GM19238 (cell line): Measurements from ENCODE around the gene CCNDBP1.
"Not testable (repeated sequence)": the region's sequence is repeated elsewhere in the genome, so short reads cannot be mapped to it uniquely, and the experiment has no call there.

Source experiments
- DNase-seq: peaks from one replicate; pipeline ENCODE4 v3.0.0; 2011; ENCODE audit warnings: low spot score; ENCODE audit not compliant: insufficient read length

CCNDBP1 gene

DNA sequence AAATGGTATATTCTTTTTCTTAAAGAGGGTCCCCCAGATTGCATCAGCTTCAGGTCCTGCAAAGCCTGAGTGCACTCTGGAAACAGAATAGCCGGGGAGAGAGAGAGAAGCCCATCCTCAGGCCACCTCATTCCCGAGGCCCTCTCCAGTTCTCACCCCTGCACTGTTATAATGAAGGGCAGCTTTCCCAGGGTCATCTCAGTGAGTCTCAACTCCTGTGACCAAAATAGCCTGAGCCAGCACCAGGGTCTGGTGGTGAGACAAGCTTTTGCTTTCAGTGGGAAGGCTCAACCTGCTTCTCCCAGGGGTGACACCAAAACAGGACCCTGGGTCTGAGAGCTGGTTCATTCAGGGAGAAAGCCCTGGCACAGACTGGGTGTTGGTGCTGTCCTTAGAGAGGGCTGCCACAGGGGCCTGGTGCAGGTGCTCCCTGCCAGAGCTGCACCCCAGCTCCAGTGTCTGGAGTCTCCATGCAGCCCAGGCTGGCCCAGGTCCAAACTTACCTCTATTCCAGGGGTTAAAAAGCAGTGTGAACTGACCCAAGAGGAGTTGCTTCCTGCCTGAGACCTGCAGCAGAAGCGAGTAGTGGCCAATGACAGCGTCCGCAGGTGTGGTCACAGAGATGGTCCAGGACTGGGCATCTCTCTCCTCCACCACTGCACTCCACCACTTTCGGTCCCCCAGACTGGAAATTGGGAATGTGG is 29.5 kb downstream of the CCNDBP1 start:
- no peak for DNase-seq

DNA sequence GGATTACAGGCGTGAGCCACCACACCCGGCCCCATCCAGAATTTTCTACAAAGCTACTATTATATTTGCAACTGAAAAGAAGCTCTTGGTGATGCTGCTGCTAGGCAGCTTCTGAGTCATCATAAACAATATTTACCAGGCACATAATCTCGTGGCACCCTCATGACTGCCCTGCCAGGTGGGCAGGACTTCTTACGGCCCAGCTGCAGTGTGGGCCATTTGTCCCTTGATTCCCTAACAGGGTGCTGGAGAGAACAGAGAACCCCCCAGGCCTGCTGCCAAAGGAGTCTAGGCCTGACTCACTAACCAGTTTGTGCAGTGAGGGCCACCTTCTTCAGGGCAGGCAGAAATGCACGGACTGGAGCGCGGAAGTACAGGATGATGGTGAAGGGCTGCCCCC is 30.8 kb downstream of the CCNDBP1 start:
- no peak for DNase-seq

DNA sequence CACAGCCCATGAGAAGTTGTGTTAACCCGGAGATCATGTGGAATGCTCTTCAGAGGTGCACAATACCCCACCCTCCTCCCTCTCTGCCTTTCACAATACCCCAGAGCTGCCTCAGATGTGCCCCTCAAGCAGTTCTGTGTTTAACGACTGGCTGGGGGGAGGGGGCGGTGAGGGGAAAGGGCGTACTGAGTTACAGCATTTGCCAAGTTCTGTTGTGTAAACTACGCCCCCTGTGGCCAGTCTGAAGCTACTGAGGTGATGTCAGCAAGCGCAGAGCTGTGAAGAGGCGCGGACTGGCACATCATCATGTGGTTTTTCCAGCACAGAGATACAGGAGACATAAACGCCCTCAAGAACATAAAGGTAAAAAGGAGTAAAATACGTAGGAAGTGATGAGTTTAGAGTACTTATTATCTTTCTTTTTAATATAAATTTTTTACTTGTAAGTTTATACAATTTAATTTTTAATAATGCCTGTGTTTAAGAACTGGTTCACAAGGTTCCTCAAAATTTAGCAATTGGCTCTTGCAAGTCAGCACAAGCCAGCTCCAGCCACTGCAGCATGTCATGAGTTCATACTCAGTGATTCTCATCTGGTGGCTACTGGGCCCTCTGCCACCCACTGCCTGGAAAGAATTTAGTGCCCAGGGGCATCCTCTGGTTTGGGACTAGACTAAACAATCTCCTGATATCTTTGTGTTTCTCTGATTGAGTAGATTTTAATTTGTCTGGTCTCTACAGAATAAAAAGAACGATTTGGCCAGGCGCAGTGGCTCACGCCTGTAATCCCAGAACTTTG is 33.9 kb downstream of the CCNDBP1 start:
- no peak for DNase-seq

DNA sequence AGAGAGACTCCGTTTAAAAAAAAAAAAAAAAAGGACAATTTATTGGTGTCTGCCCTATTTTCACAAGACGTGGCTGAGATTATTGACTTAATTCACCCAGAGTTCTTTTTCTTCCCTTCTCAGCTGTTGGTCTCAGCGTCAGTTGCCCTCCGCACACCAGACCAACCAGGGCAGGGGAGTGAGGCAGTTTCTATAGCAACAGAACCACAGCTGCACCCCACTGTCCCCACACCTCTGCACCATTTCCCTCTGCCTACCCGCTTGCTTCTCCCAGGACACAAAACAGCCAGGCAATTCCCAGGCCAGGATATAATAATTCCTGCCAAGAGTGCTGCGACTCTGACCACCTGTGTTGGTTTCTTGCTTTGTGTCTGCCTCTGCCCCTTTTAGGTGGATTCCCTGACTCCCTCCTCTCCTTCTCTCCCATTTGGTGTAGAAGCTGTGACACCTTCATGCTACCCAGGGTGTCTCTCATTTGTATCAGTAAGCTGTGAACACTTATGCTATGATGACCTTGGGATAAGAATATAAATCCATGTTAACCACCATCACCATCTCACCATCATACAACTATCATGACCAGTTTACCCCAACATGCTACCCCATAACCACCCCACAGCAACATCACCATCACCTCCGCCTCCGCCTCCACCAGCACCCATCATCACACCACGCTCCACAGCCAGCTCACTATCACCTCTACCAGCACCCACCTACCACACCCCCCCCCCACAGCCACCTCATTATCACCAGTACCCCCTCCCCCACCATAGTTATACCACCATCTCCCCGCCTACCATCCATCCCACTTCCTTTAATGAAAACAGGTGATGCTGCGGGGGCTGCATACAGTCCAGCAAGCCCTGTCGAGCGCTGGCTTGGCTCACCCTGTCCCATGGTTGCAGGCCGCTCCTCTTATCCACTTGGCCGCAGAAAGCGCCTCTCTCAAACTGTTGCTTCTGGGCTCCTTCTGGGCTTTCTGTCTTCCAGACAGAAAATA is 35.0 kb downstream of the CCNDBP1 start:
- no peak for DNase-seq

DNA sequence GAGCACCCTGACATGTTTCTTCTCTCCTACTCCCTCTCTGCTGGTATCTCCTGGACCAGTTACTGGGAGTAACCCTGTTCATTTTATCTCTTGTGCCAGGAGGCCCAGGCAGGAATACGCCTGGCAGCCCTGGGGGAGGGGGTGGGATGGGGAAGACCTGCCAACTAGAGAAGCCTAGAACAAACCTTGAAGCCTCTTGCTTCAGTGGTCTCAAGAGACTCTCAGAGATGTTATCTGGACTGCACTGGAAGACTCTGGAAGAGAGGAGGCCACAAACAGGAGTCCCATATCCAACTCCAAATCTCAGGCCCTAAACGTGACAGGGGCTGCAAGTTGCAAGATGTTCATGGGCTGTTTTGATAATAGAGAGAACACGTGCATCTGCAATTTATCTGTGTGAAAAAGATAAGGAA is 35.8 kb downstream of the CCNDBP1 start, which contains the start of gene EPB42:
EPB42 (minus strand) TSS at position 28 of the 413 bp plus-strand sequence. CDS start 193 bp downstream, outside the sequence.
- DNase-seq: no peak

DNA sequence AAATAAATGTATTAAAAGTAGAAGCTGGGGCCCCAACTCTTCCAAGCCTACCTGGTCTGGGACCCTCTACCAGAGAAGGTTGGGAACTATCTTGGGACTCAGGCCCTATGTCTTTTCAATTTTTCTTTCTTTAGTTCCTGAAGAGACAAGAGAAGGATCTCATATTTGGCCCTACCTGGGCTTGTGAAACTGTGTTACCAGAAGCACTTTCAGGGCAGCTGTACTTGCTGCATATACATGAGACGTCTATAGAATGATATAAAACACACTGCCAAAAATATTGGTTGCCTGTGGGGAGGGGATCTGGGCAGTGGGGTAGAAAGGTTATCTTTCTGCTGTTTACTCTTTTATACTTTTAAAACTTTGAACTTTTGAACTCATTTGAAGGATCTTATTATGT is 36.2 kb downstream of the CCNDBP1 start:
- no peak for DNase-seq

DNA sequence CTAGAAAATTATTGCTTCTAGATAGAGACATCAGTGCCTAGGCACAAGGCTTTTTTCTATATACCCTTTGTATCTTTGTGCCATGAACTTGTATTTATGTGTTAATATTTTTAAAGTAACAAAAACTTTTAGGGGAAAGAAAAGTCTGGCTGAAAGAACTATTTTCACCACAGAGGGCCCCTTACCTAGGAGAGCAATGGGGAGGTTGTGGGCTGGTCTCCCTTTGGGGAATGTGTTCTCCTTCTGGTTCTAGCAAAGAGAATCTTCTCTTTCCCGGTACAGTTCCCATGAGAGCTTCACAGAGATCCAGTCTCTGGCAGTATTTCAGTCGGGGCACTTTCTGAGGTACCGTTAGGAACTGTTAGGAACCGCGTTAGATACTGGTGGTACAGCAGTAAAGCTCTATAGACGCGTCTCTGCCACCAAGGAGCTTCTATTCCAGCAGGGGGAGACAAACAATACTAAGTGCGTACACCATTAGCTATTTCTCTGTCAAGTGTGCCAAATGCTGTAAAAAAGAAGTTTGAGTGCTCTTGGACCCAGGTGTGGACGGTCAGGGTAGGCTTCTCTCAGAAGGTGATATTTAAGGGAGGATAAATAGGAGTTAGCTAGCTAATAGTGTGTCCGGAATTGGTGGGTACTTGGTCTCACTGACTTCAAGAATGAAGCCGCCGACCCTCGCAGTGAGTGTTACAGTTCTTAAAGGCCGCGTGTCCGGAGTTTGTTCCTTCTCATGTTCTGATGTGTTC is 40.2 kb downstream of the CCNDBP1 start:
- DNase-seq: peak; percentile 60

DNA sequence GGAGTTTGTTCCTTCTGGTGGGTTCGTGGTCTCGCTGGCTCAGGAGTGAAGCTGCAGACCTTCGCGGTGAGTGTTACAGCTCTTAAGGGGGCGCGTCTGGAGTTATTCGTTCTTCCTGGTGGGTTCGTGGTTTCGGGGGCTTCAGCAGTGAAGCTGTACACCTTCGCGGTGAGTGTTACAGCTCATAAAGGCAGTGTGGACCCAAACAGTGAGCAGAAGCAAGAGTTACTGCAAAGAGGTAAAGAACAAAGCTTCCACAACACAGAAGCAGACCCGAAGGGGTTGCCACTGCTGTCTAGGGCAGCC is 40.7 kb downstream of the CCNDBP1 start:
- DNase-seq: not testable (repeated sequence)

DNA sequence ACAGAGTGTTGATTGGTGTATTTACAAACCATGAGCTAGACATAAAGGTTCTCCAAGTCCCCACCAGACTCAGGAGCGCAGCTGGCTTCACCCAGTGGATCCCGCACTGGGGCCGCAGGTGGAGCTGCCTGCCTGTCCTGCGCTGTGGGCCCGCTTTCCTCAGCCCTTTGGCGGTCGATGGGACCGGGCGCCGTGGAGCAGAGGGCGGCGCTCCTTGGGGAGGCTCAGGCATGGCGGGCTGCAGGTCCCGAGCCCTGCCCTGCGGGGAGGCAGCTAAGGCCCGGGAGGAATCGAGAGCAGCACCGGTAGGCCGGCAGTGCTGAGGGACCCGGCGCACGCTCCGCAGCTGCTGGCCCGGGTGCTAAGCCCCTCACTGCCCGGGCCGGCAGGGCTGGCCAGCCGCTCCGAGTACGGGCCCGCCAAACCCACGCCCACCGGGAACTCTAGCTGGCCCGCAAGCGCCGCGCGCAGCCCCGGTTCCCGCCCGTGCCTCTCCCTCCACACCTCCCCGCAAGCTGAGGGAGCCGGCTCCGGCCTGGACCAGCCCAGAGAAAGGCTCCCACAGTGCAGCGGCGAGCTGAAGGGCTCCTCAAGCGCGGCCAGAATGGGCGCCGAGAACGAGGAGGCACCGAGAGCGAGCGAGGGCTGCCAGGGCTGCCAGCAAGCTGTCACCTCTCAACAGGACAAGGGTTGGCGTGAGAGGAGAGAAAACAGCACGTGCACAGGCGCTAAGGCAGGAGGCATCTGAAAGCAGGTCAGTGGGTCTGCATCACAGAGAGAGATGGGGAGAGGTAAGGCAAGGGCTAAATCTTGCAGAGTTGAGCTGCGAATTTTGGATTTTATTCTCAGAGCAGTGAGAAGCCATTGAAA is 41.5 kb downstream of the CCNDBP1 start:
- no peak for DNase-seq

DNA sequence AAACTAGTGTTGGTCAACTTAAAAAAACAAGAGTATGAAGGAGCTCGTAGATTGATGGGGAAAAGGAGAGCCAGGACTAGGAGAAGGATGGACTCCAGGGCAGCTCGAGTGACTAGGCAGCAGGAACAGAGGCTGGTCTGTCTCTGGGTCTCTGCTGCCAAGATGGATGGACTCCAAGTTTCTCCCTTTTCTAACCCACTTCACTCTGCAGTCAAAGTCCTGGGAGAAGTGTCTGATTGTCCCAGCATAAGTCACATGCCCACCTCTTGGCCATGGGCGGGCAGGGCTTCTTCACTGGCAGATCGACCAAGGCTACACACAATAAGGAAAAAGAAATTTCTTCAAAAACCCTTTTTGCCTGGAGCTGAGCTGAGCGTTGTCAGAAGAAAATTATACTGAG is 44.8 kb downstream of the CCNDBP1 start:
- no peak for DNase-seq

DNA sequence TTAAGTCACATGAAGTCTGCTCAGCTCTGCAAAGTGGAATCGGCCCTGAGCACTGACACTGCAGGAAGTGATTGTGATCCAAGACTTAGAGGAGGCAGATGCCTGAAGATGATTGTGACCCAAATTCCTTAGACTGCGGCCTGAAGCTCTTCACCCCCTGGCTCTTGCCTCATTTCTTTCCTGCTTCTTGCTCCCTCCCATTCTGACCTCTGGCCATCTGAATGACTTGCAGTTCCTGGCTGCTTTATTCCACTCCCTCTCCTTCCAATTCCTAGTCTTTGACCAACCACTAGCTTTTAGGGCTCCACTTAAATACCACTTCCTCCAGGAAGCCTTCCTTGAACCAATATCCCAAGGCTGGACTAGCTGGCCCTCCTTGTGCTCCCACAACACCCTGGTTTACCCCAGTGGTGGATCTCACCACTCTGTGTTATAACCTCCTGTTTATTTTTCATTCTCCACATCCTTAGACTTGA is 45.5 kb downstream of the CCNDBP1 start:
- DNase-seq: no peak

DNA sequence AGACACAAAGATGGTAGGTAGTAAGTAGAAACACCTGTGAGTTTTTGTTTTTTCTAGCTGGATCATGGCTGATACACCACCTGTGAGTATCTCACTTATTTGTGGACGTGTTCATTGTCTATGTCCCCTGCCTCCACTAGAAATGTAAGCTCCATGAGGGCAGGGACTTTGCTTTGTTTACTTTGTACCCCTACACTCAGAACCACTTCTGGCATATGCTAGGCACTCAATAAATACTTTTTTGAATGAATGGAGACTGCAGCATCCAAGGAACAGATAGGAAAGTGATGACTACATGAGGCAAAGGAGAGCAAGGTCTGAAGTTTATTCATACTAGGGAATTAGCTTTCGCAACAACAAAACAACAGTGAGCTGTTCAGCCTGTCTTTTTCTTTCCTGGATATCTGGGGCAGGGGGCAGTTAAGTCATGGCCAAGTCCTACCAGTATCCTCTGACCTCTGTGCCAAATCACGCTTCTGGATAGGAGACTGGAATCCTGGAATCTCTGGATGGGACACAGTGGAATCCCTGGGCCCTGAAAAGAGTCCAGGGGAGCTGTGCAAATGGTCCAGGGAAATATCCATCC is 47.2 kb downstream of the CCNDBP1 start:
- no peak for DNase-seq

DNA sequence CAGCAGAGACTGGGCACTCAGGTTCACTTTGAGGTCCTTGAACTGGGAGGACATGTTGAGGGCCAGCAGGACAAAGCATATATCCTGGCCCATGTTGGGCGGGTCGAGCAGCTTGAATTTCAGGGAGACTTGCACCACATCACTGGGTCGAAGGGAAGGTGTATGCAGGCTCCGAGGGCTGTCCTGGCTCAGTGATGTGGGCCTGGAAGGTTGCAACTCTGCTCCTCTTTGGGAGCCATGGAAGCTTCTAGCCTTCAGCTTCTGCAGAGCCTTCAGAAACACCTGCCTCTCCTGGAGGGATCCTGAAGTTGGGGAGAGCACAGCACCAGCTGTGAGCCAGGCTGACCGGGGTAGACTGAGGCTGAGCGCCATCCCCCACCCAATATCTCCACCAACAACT is 50.3 kb downstream of the CCNDBP1 start:
- no peak for DNase-seq

DNA sequence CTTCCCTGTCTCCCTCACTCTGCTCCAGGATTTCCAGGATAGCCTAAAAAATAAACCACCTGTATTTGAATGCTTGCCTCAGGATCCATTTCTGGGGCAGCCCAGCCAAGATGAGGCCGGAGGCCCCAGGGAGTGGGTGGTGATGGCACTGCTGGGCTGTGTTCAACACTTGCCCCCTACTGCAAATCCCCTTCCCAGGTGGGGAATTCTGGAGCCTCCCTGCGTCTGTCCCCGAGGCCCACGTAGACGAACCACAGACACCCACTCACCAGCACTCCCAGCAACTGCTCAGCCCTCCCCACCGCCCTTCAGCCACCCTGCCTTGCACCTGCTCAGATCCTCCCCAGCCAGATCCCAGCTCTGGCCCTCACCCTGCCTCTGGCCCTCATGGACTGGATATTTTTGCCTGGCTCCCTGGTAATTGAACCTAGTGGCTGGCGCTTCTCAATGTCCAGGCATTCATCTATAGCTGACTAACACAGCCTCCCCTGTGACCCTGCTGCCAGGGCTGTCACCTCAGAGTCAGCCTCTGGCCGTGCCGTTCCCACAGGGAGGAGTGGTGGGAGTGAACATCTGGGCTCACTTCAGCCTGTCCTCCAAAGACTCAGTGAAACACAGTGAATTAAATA is 52.8 kb downstream of the CCNDBP1 start:
- no peak for DNase-seq

DNA sequence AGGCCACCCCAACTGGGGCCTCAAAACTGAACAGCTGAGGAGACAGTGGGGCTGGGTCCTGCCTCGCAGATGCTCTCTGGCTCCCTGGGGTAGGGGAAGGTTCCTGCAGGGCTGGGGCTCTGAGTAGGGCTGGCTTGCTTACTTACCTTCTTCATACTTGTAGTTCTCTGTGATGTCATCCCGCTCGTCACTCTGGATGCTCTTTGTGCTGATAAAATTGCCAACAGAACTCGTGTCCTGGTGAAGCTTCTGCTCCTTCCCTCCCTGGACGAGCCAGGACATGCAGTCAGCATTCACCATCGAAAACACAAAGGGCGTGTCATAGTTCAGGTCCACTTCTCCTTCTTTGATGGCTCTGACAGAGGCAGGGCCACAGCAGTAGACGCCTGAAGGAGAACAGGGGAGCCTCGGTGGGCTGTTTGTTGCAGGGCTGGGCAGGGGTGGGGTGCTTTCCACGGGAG is 53.5 kb downstream of the CCNDBP1 start:
- DNase-seq: no peak

DNA sequence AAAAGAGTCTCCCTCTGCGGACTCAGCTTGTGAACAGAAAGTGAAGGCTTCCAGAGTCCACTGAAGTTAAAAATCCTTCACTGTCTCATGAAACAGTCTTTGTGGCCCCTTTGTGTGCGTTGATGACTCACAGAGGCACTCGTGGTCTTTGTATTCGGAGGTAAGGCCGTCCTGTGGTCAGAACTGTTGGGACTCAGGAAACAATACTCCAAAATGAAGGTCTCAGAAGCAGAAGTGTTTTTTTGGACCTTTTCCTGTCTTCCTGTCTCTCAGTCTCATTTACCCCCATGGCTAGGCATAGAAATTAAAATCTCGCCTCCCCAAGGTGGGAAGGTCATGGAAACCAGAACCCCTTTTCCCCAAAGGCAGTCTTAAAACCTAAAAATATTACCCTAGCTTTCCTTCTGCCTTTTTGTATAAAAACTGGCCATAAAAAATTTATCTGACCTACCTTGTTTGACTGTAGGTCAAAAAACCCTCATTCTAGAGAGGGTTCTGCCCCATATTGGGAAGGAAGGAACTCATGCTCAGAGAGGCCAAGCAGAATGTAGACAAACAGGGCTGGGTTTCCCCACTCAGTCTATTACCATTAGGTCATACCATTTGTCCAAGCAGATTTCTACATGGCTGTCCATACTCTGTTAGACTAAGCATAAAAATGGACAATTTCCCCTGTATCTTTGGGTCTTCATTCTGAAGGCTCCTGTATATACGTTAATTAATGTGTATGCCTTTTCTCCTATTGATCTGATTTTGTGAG is 54.7 kb downstream of the CCNDBP1 start:
- peak; percentile 44 for DNase-seq

DNA sequence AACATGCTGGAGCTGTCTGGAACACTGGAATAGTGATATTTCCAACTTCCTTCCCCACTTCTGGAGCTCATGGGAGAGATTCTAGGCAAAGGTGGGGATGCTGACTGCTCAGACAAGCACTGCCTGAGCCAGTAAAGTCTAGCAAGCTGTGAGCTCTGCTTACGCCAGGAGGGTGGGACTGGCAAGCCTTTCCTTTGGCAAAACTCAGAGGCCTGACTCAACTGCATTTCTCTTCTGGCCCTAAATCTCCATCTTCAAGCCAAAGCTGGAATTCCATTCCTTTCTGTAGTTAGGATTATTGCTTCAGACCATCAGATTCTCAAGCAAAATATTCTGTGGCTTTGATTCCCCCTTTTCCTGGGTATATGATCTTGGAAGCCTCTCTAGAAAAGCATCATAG is 55.9 kb downstream of the CCNDBP1 start:
- DNase-seq: no peak

DNA sequence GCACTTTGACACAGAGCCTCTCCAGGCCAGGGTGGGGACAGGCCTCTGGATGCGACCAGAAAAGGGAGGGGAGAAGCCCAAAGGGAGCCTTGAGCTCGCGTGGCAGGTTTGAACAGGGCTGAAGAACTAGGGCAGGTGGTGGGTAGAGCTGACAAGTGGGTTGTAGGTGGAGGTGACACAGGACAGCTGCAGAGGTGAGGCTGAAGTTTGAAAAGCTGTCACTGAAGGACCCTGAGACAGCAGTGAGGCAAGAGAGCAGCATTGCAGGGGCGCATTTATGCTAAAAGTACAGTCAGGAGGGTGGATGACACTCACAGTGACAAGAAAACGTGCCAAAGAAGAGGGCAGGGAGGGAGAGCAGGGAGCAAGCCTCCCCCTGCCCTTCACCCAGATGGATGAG is 57.4 kb downstream of the CCNDBP1 start:
- DNase-seq: no peak
